ENCODE results near the gene FLII. TPM values are rescaled to one million over a fixed set of nuclear protein-coding genes. Genes with fewer than 3 reads are reported as not detected.
"Not testable (repeated sequence)": the region's sequence is repeated elsewhere in the genome, so short reads cannot be mapped to it uniquely, and the experiment has no call there.

The FLII gene
- total RNA-seq, 1 experiment from 2014 or later = 96.0 TPM

DNA sequence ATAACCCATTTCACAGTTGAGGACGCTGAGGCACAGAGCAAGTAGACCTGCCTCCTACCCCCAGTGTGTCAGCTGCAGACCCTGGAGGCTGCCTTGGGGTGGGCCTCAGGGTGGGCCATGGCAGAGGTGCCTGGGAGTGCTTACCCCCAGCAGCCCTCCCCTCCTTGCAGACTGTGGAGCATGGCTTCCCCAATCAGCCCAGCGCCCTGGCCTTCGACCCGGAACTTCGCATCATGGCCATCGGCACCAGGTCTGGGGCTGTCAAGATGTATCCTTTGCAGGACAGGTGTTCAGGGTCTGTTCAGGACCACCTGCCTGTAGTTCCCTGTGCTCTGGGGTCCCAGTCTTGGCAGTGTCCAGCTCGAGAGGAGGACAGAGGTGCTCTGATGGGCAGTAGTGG, 28.8 kb downstream of the FLII start:
- DNase-seq (ENCODE audit: low read depth, low spot score) = no peak
- in situ Hi-C loops (cut with HindIII; ENCODE audit: low pct_unique_long_range_greater_than_20kb, low sequenced_read_pairs) = no loop called here

GRCh38 chr17:18229254-18229653, 29.3 kb downstream of the FLII start:
- in situ Hi-C loops (cut with HindIII; ENCODE audit: low pct_unique_long_range_greater_than_20kb, low sequenced_read_pairs) = no loop called here
- DNase-seq (ENCODE audit: low read depth, low spot score) = no peak

GRCh38 chr17:18228176-18228682, 30.3 kb downstream of the FLII start:
- in situ Hi-C loops (cut with HindIII; ENCODE audit: low pct_unique_long_range_greater_than_20kb, low sequenced_read_pairs) = no loop called here
- no peak for DNase-seq (ENCODE audit: low read depth, low spot score)

- DNase-seq (ENCODE audit: low read depth, low spot score) = no peak
- in situ Hi-C loops (cut with HindIII; ENCODE audit: low pct_unique_long_range_greater_than_20kb, low sequenced_read_pairs) = no loop called here
Measured at GRCh38 chr17:18227635-18228034, 30.9 kb downstream of the FLII start.

DNA sequence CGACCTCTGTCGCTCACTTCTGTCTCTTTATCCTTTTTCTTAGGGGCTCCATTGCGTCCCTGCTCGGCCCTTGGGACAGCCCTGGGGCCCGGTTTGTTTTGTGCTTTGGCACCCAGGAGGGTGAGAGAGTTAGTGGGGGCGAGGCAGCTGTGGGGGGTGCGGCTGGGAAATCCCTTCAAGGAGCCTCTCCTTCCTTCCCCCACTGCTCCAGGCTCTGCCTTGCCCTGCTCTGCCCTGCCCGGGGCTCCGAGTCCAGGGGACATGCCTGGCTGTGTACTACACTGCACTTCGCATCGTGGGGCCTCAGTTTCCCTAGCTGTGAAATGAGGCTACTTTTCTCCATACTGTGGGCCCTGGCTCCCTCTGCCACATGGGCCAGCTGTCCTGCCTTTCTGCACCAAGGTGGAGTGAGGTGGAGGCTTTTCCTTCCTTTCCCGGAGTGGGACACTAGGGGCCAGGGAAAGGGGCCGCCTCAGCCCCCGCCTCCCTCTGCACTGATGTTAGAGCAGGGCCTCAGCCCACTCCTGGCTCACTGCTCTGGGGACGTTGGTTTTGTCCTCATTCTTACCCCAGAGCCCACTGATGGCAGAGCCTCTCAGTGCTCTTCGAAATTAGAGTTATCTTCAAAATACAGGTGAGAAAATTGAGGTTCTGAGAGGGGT, 32.1 kb downstream of the FLII start:
- DNase-seq (ENCODE audit: low read depth, low spot score) = no peak
- in situ Hi-C loops (cut with HindIII; ENCODE audit: low pct_unique_long_range_greater_than_20kb, low sequenced_read_pairs) = no loop called here

GRCh38 chr17:18225642-18226283, 32.8 kb downstream of the FLII start:
- peak; percentile 20 for DNase-seq (ENCODE audit: low read depth, low spot score)
- in situ Hi-C loops (cut with HindIII; ENCODE audit: low pct_unique_long_range_greater_than_20kb, low sequenced_read_pairs) = no loop called here

GRCh38 chr17:18225121-18225641, 33.4 kb downstream of the FLII start, which contains the start of gene LLGL1:
TSS of gene LLGL1 (plus strand) at chr17:18225635. CDS start at chr17:18225683, 48 bp downstream.
- peak; percentile 94 for DNase-seq (ENCODE audit: low read depth, low spot score)
- in situ Hi-C loops (cut with HindIII; ENCODE audit: low pct_unique_long_range_greater_than_20kb, low sequenced_read_pairs) = no loop called here

DNA sequence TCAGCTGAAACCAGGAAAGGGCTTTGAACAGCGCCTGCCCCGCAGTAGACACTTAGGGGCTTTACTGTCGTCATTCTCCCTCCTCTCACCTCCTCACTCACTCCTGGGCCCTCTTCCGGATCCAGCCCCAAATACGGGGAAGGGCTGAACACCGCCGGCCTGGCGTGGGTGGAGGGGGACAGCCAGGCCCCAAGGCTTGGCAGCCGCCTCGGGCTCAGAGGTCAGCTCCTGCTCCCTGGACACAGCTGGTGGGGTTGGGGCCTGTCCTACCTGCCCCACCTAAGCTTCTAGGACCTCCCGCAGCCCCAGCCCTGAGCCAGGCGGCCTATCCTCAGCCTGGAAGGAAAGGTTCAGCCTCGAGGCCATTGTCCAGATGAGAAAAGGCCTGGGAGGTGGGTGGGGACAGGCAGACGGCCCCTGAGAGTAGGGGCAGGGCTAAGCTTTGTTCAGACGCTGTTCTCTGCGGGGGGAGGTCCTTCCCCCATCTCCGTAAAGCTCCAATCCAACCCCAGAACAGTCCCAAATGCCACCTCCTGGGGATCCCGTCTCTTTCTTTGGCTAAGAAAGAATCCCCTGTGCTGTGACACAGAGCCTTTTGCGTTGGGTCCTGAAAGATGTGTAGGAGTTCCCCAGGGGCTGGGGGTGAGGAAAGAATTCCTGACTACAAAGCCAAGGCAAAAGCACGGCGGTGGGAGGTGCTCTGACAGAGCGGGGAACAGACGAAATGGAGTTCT, 34.0 kb downstream of the FLII start:
- in situ Hi-C loops (cut with HindIII; ENCODE audit: low pct_unique_long_range_greater_than_20kb, low sequenced_read_pairs) = no loop called here
- no peak for DNase-seq (ENCODE audit: low read depth, low spot score)

DNA sequence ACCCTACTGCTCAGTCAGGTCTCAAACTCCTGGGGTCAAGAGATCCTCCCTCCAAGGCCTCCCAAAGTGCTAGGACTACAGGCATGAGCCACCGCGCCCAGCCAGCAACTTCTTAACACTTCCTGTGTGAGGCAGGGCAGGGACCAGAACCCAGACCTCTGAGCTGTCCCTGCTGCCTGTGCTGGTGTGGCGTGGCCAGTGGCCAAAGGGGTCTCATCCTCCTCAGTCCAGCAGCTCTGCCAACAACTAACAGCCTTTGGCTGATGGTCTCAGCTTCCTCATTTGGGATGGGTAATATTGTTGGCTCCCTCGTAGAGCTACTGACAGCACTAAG, 34.5 kb downstream of the FLII start:
- in situ Hi-C loops (cut with HindIII; ENCODE audit: low pct_unique_long_range_greater_than_20kb, low sequenced_read_pairs) = no loop called here
- no peak for DNase-seq (ENCODE audit: low read depth, low spot score)

DNA sequence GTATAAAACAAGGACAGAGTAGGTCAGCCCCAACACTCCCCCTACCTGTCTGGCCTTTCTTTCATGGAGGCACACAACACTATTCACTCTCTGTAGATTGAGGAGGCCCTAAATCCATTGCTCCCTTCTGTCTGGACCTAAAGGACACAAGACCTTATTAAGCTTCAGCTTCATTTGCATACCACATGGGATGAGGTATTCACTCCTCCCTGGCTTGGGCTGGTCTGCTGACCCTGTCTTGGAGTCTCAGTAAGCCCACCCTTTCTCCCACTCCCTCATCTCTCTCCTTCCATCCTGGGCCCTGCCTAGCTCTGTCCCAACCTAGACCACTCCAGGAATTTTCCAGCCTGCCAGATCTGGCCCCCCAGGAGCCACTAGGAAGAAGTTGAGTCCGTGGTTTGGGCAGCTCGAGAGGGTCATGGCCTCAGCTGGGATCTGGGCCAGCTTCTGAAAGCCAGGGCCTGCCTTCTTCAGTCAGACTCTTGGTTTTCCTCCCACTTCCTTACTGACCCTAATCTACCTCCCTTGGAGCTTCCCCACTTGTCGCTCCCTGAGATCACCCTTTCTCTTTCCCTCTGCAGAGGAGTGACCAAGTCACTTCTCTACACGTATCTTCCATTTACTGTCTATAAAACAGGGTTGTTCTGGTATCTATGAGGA, 39.7 kb downstream of the FLII start:
- DNase-seq (ENCODE audit: low read depth, low spot score) = no peak
- in situ Hi-C loops (cut with HindIII; ENCODE audit: low pct_unique_long_range_greater_than_20kb, low sequenced_read_pairs) = no loop called here

DNA sequence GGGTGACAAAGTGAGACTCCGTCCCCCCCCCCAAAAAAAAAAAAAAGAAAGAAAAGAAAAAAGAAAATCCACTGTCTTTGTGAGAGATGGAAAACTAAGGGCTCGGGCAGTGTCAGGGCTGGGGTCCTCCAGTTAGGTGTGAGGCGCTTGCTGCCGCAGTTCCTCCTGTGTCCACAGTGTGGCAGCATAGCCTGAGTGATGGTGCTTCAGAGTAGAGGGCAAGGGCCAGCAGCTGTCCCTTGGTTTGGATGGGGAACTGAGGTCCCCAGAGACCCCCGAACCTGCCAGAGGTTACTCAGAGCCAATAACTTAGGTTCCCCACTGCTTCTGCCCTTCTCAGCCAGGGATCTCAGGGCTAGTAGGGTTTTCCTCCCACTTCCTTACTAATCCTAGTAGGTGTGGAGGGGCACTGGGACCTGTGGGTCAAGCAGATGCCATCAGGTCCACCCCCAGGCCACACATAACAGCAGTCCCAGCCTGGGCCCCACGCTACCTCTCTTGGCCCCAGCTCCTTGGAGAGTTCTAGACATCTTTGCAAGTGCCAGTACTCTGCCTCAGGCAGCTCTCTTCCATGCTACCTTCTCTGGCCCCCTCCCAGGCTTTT, 41.0 kb downstream of the FLII start:
- in situ Hi-C loops (cut with HindIII; ENCODE audit: low pct_unique_long_range_greater_than_20kb, low sequenced_read_pairs) = no loop called here
- DNase-seq (ENCODE audit: low read depth, low spot score) = peak; percentile 76

DNA sequence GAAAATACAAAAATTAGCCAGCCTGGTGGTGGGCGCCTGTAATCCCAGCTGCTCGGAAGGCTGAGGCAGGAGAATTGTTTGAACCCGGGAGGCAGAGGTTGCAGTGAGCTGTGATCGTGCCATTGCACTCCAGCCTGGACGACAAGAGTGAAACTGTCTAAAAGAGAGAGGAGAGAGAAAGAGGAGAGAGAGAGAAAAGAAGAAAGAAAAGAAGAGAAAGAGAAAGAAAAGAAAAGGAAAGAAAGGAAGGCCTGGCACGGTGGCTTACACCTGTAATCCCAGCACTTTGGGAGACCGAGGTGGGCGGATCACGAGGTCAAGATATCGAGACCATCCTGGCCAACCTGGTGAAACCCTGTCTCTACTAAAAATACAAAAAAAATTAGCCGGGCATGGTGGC, 41.6 kb downstream of the FLII start:
- in situ Hi-C loops (cut with HindIII; ENCODE audit: low pct_unique_long_range_greater_than_20kb, low sequenced_read_pairs); DNase-seq (ENCODE audit: low read depth, low spot score): not testable (repeated sequence)

GRCh38 chr17:18213666-18214270, 44.8 kb downstream of the FLII start:
- in situ Hi-C loops (cut with HindIII; ENCODE audit: low pct_unique_long_range_greater_than_20kb, low sequenced_read_pairs) = no loop called here
- no peak for DNase-seq (ENCODE audit: low read depth, low spot score)

DNA sequence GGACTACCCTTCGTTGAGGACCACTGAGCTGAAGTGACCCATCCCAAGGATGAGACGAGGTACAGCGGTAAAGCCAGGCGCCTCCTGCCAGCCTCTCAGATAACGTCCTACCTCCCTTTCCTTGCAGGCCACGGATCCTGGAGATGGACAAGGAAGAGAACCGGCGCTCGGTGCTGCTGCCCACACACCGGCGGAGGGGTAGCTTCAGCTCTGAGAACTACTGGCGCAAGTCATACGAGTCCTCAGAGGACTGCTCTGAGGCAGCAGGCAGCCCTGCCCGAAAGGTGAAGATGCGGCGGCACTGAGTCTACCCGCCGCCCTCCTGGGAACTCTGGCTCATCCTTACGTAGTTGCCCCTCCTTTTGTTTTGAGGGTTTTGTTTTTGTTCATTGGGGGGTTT, 50.4 kb downstream of the FLII start:
- in situ Hi-C loops (cut with HindIII; ENCODE audit: low pct_unique_long_range_greater_than_20kb, low sequenced_read_pairs) = no loop called here

DNA sequence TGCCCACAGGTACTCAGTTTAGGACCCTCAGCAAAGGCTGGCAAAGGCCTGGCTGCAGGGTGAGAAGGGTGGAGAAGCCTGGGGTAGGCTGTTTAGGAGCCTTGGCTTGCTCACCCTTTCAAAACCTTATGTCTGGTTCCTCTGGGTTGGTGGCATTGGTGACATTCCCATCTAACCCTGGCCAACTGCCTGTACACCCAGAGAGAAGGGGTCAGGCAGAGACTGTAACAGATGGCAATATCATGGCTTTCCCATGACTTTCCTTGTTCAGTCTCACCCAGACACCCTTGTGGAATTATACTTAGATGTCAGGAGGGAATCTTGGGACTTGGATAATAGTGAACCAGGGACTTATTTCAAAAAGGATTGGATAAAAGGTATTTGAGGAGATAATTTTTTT, 51.6 kb downstream of the FLII start:
- in situ Hi-C loops (cut with HindIII; ENCODE audit: low pct_unique_long_range_greater_than_20kb, low sequenced_read_pairs) = no loop called here
- DNase-seq (ENCODE audit: low read depth, low spot score) = no peak

More for the DNA sequence above, 50.4 kb downstream of the FLII start:
- DNase-seq (ENCODE audit: low read depth, low spot score) = no peak

- no peak for DNase-seq (ENCODE audit: low read depth, low spot score)
- in situ Hi-C loops (cut with HindIII; ENCODE audit: low pct_unique_long_range_greater_than_20kb, low sequenced_read_pairs) = no loop called here
Measured at GRCh38 chr17:18205861-18206260, 52.7 kb downstream of the FLII start.

DNA sequence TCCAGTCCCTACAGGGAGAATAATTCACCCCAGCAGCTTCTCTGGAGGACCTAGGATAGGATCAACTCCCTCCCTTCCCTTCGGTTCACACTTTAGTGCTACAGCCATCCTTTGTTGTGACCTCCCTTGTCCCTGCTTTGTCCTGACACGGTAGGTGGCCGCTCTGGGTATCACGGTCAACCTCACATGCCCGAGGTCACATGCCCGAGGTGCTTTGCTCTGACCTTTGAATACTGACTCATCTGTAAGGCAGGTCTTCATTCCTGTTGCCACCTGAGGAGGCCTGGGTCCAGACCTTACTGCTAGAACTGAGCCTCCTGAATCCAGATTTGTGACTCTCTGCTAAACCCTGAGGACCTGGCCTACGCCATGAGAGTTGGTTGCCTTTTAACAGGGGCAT, 55.2 kb downstream of the FLII start:
- no peak for DNase-seq (ENCODE audit: low read depth, low spot score)
- in situ Hi-C loops (cut with HindIII; ENCODE audit: low pct_unique_long_range_greater_than_20kb, low sequenced_read_pairs) = no loop called here
